Neural cell (in vitro differentiated cells): ENCODE results near the gene SEC61B. TPM values are rescaled to one million over a fixed set of nuclear protein-coding genes. Genes with fewer than 3 reads are reported as not detected.
"Not testable (repeated sequence)": the region's sequence is repeated elsewhere in the genome, so short reads cannot be mapped to it uniquely, and the experiment has no call there.

Experiments
- H2AFZ ChIP-seq: fragments of 200-600, 300-800 bp; sonication (generic), shearing (Covaris generic); 2 replicates; pipeline ENCODE4 v1.6.0; 2014; ENCODE audit warnings: low read depth, mild to moderate bottlenecking, antibody characterized with exemption, low read length, moderate library complexity
- H3F3A ChIP-seq: fragments of 200-600 bp; shearing (Covaris generic); 2 replicates; pipeline ENCODE4 v1.6.1; 2016; ENCODE audit warnings: mild to moderate bottlenecking, moderate library complexity, mixed read lengths, antibody characterized with exemption, low read length; ENCODE audit not compliant: insufficient read depth, poor library complexity, severe bottlenecking
- H3K27ac ChIP-seq: fragments of 200-600, 300-800 bp; sonication (generic), shearing (Covaris generic); 2 replicates; pipeline ENCODE4 v1.5.1; 2014; ENCODE audit warnings: mild to moderate bottlenecking, low read length, moderate library complexity
- H3K27me3 ChIP-seq: fragments of 300-800, 200-600 bp; sonication (generic), shearing (Covaris generic); 2 replicates; pipeline ENCODE4 v1.6.0; 2014; ENCODE audit warnings: mild to moderate bottlenecking, low read depth, low read length, moderate library complexity; ENCODE audit not compliant: insufficient read depth
- H3K36me3 ChIP-seq: fragments of 300-800, 200-600 bp; sonication (generic), shearing (Covaris generic); 2 replicates; pipeline ENCODE4 v1.5.1; 2014; ENCODE audit warnings: mild to moderate bottlenecking, antibody characterized with exemption, low read length, moderate library complexity; ENCODE audit not compliant: insufficient read depth
- H3K4me2 ChIP-seq: fragments of 300-800, 200-600 bp; sonication (generic), shearing (Covaris generic); 2 replicates; pipeline ENCODE4 v1.6.0; 2014; ENCODE audit warnings: mild to moderate bottlenecking, low read length
- H3K4me3 ChIP-seq: fragments of 300-800, 200-600 bp; sonication (generic), shearing (Covaris generic); 2 replicates; pipeline ENCODE4 v1.5.1; 2014; ENCODE audit warnings: mild to moderate bottlenecking, low read length, moderate library complexity
- H3K79me2 ChIP-seq: fragments of 200-600 bp; shearing (Covaris generic); replicated peaks from 2 replicates; pipeline ENCODE4 v1.6.0; 2014; ENCODE audit warnings: mild to moderate bottlenecking, low read length, moderate library complexity; ENCODE audit not compliant: insufficient read depth
- H3K9ac ChIP-seq: fragments of 300-800, 200-600 bp; sonication (generic), shearing (Covaris generic); 2 replicates; pipeline ENCODE4 v1.6.1; 2016; ENCODE audit warnings: mild to moderate bottlenecking, low read length, mixed read lengths
- H3K9me2 ChIP-seq: fragments of 200-600 bp; shearing (Covaris generic); 2 replicates; pipeline ENCODE4 v1.6.1; 2016; ENCODE audit warnings: mild to moderate bottlenecking, low read length, mixed read lengths; ENCODE audit not compliant: insufficient read depth
- H3K9me3 ChIP-seq: fragments of 200-600, 300-800 bp; sonication (generic), shearing (Covaris generic); 2 replicates; pipeline ENCODE4 v1.6.1; 2016; ENCODE audit warnings: mild to moderate bottlenecking, mixed run types, low read length, moderate library complexity, mixed read lengths
- H4K20me1 ChIP-seq: fragments of 200-600 bp; shearing (Covaris generic); 2 replicates; pipeline ENCODE4 v1.6.1; 2016; ENCODE audit warnings: mild to moderate bottlenecking, mixed run types; ENCODE audit not compliant: insufficient read depth
- EP300 ChIP-seq: fragments of 450-650 bp; conservative IDR thresholded peaks from 2 replicates; pipeline ENCODE4 v1.6.1; 2014; ENCODE audit warnings: antibody characterized with exemption, mild to moderate bottlenecking, moderate library complexity; ENCODE audit not compliant: poor library complexity, severe bottlenecking
- EZH2 ChIP-seq: fragments of 200-600, 300-800 bp; shearing (Covaris generic), sonication (generic); IDR thresholded peaks from 2 replicates; pipeline ENCODE4 v1.6.1; 2014; ENCODE audit warnings: antibody characterized with exemption, low read length, borderline replicate concordance, mild to moderate bottlenecking; ENCODE audit not compliant: insufficient read depth, poor library complexity, severe bottlenecking
- MXI1 ChIP-seq: fragments of 450-650 bp; conservative IDR thresholded peaks from 2 replicates; pipeline ENCODE4 v1.6.1; 2014; ENCODE audit warnings: antibody characterized with exemption, mild to moderate bottlenecking; ENCODE audit not compliant: poor library complexity, severe bottlenecking
- POLR2AphosphoS5 ChIP-seq: IDR thresholded peaks from 2 replicates; pipeline ENCODE4 v1.6.1; 2012
- RAD21 ChIP-seq: fragments of 450-650 bp; conservative IDR thresholded peaks from 2 replicates; pipeline ENCODE4 v1.6.1; 2014; ENCODE audit warnings: antibody characterized with exemption, mild to moderate bottlenecking, moderate library complexity
- SMC3 ChIP-seq: fragments of 450-650 bp; conservative IDR thresholded peaks from 2 replicates; pipeline ENCODE4 v1.6.1; 2014; ENCODE audit warnings: antibody characterized with exemption, mild to moderate bottlenecking, moderate library complexity; ENCODE audit not compliant: poor library complexity
- TAF1 ChIP-seq: IDR thresholded peaks from 2 replicates; pipeline ENCODE4 v1.6.1; 2012; ENCODE audit warnings: low read depth
- polyA plus RNA-seq: library from polyadenylated mRNA; depleted of rRNA; stranded (reverse); fragments of >200 nt; gene quantifications from 2 replicates; pipeline ENCODE4 v1.2.3, GENCODE V29; 2014
- TF ChIP-seq, protein P1 (sequence below): fragments of 450-650 bp; IDR thresholded peaks from 2 replicates; pipeline ENCODE4 v1.5.1; 2014; ENCODE audit warnings: antibody characterized with exemption, mild to moderate bottlenecking, moderate library complexity; ENCODE audit not compliant: poor library complexity, severe bottlenecking
- TF ChIP-seq, protein P2 (sequence below): IDR thresholded peaks from 2 replicates; pipeline ENCODE4 v1.6.1; 2012; ENCODE audit warnings: borderline replicate concordance

The SEC61B gene
- polyA plus RNA-seq, 1 donor from 2014 or later = 203 TPM

DNA sequence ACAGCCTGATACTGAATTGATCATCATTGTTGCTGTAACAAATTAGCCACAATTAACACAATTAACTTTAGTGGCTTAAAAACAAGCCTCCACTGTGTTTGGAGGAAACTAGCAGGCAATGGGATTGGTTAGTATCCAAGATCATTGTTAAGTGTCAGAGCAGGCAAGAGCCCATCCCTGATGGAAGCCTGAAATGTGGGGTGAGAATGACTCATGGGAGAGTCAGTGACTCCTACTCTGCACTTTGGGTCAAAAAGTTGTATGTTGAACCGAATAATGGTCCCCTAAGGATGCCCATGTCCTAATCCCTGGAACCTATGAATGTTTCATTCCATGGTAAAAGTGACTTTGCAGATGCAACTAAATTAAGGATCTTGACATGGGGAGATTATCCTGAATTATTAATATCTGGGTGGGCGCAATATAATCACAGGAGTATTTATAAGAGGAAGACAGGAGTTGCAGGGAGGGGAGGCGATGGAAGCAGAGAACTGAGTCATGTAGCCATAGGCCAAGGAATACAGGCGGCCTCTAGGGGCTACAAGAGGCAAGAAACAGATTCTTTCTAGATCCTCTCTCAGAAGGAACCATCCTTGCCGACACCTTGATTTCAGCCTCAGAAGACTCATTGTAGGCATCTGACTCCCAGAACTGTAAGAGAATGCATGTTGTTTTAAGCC is 29.2 kb upstream of the SEC61B start:
- H3K9me3 ChIP-seq = no peaks in the 10 kb centered on the region
- no peaks in the 10 kb centered on the region for H3F3A ChIP-seq
- H3K36me3 ChIP-seq = no peaks in the 10 kb centered on the region
- no peak overlapping the region for H3K9ac ChIP-seq
- no peaks in the 10 kb centered on the region for H3K79me2 ChIP-seq
- no peak overlapping the region for H3K27ac ChIP-seq
- no peaks in the 10 kb centered on the region for H3K9me2 ChIP-seq
- no peak for TF ChIP-seq TAF1
- TF ChIP-seq, protein P1, sequence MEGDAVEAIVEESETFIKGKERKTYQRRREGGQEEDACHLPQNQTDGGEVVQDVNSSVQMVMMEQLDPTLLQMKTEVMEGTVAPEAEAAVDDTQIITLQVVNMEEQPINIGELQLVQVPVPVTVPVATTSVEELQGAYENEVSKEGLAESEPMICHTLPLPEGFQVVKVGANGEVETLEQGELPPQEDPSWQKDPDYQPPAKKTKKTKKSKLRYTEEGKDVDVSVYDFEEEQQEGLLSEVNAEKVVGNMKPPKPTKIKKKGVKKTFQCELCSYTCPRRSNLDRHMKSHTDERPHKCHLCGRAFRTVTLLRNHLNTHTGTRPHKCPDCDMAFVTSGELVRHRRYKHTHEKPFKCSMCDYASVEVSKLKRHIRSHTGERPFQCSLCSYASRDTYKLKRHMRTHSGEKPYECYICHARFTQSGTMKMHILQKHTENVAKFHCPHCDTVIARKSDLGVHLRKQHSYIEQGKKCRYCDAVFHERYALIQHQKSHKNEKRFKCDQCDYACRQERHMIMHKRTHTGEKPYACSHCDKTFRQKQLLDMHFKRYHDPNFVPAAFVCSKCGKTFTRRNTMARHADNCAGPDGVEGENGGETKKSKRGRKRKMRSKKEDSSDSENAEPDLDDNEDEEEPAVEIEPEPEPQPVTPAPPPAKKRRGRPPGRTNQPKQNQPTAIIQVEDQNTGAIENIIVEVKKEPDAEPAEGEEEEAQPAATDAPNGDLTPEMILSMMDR = no peak
- no peak for TF ChIP-seq SMC3
- no peaks in the 10 kb centered on the region for H4K20me1 ChIP-seq
- H3K4me3 ChIP-seq = no peak overlapping the region
- no peak overlapping the region for H2AFZ ChIP-seq
- no peaks in the 10 kb centered on the region for H3K27me3 ChIP-seq
- no peak overlapping the region for H3K4me2 ChIP-seq

DNA sequence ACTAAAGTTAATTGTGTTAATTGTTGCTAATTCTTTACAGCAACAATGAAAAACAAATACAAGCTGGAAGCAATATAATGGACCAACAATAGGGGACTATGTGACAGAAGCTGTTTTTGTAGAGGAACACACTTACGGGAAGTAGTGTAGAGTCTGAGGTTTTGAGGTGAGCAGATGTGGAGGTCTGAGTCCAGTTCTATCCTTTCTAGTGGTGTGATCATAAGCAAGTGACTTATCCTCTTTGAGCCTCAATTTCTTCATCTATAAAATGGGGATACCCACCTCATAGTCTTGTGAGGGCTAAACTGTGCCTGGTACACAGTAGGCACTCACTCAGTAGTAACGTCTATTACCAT is 28.6 kb upstream of the SEC61B start:
- Histone ChIP-seq H3K36me3 (no peaks in the 10 kb centered on the region), H3K9ac (no peak overlapping the region), H3K4me3 (no peak overlapping the region), H2AFZ (no peak overlapping the region), H3K79me2 (no peaks in the 10 kb centered on the region), H3F3A (no peaks in the 10 kb centered on the region), H3K9me2 (no peaks in the 10 kb centered on the region), H4K20me1 (no peaks in the 10 kb centered on the region), H3K4me2 (no peak overlapping the region), H3K27ac (no peak overlapping the region), H3K27me3 (no peaks in the 10 kb centered on the region), H3K9me3 (no peaks in the 10 kb centered on the region)
- TF ChIP-seq POLR2AphosphoS5 (no peak), SMC3 (no peak), TAF1 (no peak), MXI1 (no peak), EZH2 (no peak), RAD21 (no peak), EP300 (no peak)
- TF ChIP-seq, protein P2, sequence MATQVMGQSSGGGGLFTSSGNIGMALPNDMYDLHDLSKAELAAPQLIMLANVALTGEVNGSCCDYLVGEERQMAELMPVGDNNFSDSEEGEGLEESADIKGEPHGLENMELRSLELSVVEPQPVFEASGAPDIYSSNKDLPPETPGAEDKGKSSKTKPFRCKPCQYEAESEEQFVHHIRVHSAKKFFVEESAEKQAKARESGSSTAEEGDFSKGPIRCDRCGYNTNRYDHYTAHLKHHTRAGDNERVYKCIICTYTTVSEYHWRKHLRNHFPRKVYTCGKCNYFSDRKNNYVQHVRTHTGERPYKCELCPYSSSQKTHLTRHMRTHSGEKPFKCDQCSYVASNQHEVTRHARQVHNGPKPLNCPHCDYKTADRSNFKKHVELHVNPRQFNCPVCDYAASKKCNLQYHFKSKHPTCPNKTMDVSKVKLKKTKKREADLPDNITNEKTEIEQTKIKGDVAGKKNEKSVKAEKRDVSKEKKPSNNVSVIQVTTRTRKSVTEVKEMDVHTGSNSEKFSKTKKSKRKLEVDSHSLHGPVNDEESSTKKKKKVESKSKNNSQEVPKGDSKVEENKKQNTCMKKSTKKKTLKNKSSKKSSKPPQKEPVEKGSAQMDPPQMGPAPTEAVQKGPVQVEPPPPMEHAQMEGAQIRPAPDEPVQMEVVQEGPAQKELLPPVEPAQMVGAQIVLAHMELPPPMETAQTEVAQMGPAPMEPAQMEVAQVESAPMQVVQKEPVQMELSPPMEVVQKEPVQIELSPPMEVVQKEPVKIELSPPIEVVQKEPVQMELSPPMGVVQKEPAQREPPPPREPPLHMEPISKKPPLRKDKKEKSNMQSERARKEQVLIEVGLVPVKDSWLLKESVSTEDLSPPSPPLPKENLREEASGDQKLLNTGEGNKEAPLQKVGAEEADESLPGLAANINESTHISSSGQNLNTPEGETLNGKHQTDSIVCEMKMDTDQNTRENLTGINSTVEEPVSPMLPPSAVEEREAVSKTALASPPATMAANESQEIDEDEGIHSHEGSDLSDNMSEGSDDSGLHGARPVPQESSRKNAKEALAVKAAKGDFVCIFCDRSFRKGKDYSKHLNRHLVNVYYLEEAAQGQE = no peak
- TF ChIP-seq, protein P1 = no peak

DNA sequence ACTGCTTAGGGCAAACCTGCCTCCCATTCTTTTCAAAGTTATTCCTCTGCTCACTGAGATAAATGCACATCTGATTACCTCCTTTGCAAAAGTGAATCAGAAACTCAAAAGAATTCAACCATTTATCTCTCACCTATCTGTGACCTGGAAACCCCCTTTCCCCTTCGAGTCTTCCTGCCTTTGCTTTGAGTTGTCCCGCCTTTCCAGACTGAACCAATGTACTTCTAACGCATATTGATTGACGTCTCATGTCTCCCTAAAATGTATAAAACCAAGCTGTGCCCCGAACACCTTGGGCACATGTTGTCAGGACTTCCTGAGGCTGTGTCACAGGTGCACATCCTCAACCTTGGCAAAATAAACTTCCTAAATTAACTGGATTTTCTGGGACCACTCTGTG is 25.6 kb upstream of the SEC61B start:
- not testable (repeated sequence) for H3K4me2 ChIP-seq, H4K20me1 ChIP-seq, H3K9me3 ChIP-seq, H3K4me3 ChIP-seq, H3K27me3 ChIP-seq, H3K27ac ChIP-seq, H2AFZ ChIP-seq, H3K79me2 ChIP-seq, H3F3A ChIP-seq, H3K9ac ChIP-seq, H3K9me2 ChIP-seq, H3K36me3 ChIP-seq
